GM18507 (cell line): Measurements from ENCODE around the gene BAG5.

Source experiments
- DNase-seq: peaks from one replicate; pipeline ENCODE4 v3.0.0; 2011; ENCODE audit warnings: low read depth; ENCODE audit not compliant: insufficient read length; ENCODE audit errors: extremely low spot score
- FAIRE-seq: peaks from 2 replicates; lab custom pipeline; 2011; peaks lifted over from hg19 to GRCh38; lab: Jason Lieb, UNC

Gene BAG5

GRCh38 chr14:103568952-103569351 lies 6.5 kb upstream of the BAG5 start:
- no peak for FAIRE-seq

GRCh38 chr14:103563844-103564505 lies 1.5 kb upstream of the BAG5 start:
- DNase-seq (no peak), FAIRE-seq (no peak)

More at GRCh38 chr14:103568952-103569351, 6.5 kb upstream of the BAG5 start:
- DNase-seq, result no peak

- no peak for DNase-seq
- FAIRE-seq, result no peak
Measured at GRCh38 chr14:103563226-103563620, 766 bp upstream of the BAG5 start.

- DNase-seq (peak; percentile 23), FAIRE-seq (no peak)
Measured at GRCh38 chr14:103562179-103562428, 353 bp downstream of the BAG5 start.

GRCh38 chr14:103561381-103562178 lies 877 bp downstream of the BAG5 start:
- DNase-seq (peak; percentile 44), FAIRE-seq (no peak)

GRCh38 chr14:103560691-103561090 lies 1.8 kb downstream of the BAG5 start:
- FAIRE-seq (no peak), DNase-seq (no peak)

- DNase-seq, result no peak
- no peak for FAIRE-seq
Measured at GRCh38 chr14:103559766-103560165, 2.7 kb downstream of the BAG5 start.

GRCh38 chr14:103558071-103558882 lies 4.2 kb downstream of the BAG5 start:
- FAIRE-seq, result no peak
- DNase-seq, result no peak

GRCh38 chr14:103556946-103557758 lies 5.3 kb downstream of the BAG5 start:
- FAIRE-seq (no peak), DNase-seq (no peak)

GRCh38 chr14:103555559-103556337 lies 6.7 kb downstream of the BAG5 start:
- no peak for FAIRE-seq
- no peak for DNase-seq

GRCh38 chr14:103552846-103553210 lies 9.6 kb downstream of the BAG5 start:
- FAIRE-seq, result no peak

GRCh38 chr14:103552011-103552845 lies 10.2 kb downstream of the BAG5 start:
- no peak for DNase-seq
- FAIRE-seq, result no peak

More at GRCh38 chr14:103552846-103553210, 9.6 kb downstream of the BAG5 start:
- DNase-seq, result no peak

- no peak for DNase-seq
- FAIRE-seq, result no peak
Measured at GRCh38 chr14:103551338-103551762, 11.1 kb downstream of the BAG5 start.

GRCh38 chr14:103550451-103551337 lies 11.8 kb downstream of the BAG5 start:
- no peak for DNase-seq
- FAIRE-seq, result no peak

- FAIRE-seq, result no peak
- no peak for DNase-seq
Measured at GRCh38 chr14:103549361-103550311, 12.8 kb downstream of the BAG5 start.
